ENCODE measurements around the gene RNF31. TPM values are rescaled to one million over a fixed set of nuclear protein-coding genes. Genes with fewer than 3 reads are reported as not detected.

The RNF31 gene
- total and polyA plus RNA-seq, 2 of the 13 experiments (the other 11 are each of a cell fraction or from before 2014, with no cell fraction given), result 48.2 to 86.8 TPM

DNA sequence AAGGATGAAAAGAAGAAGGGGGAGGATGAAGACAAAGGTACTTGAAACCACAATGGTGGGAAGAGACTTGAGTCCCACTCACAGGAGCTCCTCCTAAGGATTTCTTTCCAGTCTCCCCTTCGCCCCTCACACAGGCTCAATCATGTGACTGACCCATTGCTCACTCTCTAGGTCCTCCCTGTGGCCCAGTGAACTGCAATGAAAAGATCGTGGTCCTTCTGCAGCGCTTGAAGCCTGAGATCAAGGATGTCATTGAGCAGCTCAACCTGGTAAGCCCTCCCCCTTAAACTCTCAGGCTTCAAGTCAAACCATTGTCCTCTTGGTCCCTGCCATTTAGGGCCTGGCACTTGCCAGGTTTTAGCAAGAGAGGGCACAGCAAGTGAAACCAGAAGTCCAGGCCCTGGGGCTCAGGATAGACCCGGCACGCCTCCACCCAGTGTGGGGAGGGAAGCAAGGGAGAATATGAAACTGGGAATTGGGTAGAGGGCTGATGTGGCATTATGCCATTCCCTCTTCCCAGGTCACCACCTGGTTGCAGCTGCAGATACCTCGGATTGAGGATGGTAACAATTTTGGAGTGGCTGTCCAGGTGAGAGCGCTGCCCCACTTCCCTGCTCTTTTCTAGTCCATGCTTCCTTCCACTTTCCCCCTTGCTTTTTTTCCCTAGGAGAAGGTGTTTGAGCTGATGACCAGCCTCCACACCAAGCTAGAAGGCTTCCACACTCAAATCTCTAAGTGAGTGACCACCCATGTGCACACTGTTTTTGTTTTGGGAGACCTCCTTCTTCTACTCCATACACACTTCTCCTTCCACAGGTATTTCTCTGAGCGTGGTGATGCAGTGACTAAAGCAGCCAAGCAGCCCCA lies 9.5 kb upstream of the RNF31 start (continued):
- TF ChIP-seq, protein P1, sequence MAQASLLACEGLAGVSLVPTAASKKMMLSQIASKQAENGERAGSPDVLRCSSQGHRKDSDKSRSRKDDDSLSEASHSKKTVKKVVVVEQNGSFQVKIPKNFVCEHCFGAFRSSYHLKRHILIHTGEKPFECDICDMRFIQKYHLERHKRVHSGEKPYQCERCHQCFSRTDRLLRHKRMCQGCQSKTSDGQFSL (CRISPR knock-in tag; IDR thresholded peaks at IDR 0.05), result no peak
- TF ChIP-seq ZNF30 (CRISPR knock-in tag; IDR thresholded peaks at IDR 0.05), result no peak
- TF ChIP-seq ZNF557 (CRISPR knock-in tag; IDR thresholded peaks at IDR 0.05), result no peak
- TF ChIP-seq ELF3 (CRISPR knock-in tag; IDR thresholded peaks at IDR 0.05), result 0 out of 2 replicates have a peak, but pooled peaks have one; percentile 18
- no peak for TF ChIP-seq FOXO1 (CRISPR knock-in tag; IDR thresholded peaks at IDR 0.05)
- no peak for TF ChIP-seq KDM1A (CRISPR knock-in tag; IDR thresholded peaks at IDR 0.05)
- no peak for TF ChIP-seq ZNF558 (CRISPR knock-in tag; IDR thresholded peaks at IDR 0.05; ENCODE audit: borderline replicate concordance)
- no peak for TF ChIP-seq XBP1 (CRISPR knock-in tag; IDR thresholded peaks at IDR 0.05)
- no peak for TF ChIP-seq SMAD3 (CRISPR knock-in tag; IDR thresholded peaks at IDR 0.05)
- no peak for TF ChIP-seq ZNF556 (CRISPR knock-in tag; IDR thresholded peaks at IDR 0.05; ENCODE audit: borderline replicate concordance)
- no peak for TF ChIP-seq RFX5 (IDR thresholded peaks at IDR 0.05; ENCODE audit: low read depth, low read length)
- TF ChIP-seq CSRNP2 (CRISPR knock-in tag; conservative IDR thresholded peaks at IDR 0.05; ENCODE audit: low read depth), result no peak
- TF ChIP-seq ZSCAN29 (CRISPR knock-in tag; conservative IDR thresholded peaks at IDR 0.05), result no peak
- no peak for TF ChIP-seq ZNF362 (CRISPR knock-in tag; IDR thresholded peaks at IDR 0.05; ENCODE audit: borderline replicate concordance)
- TF ChIP-seq ZNF747 (CRISPR knock-in tag; IDR thresholded peaks at IDR 0.05; ENCODE audit: borderline replicate concordance), result no peak
- TF ChIP-seq ZNF720 (CRISPR knock-in tag; IDR thresholded peaks at IDR 0.05), result no peak
- no peak for TF ChIP-seq TCF7 (IDR thresholded peaks at IDR 0.05; ENCODE audit: low read depth)
- TF ChIP-seq, protein P2, sequence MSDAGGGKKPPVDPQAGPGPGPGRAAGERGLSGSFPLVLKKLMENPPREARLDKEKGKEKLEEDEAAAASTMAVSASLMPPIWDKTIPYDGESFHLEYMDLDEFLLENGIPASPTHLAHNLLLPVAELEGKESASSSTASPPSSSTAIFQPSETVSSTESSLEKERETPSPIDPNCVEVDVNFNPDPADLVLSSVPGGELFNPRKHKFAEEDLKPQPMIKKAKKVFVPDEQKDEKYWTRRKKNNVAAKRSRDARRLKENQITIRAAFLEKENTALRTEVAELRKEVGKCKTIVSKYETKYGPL (CRISPR knock-in tag; IDR thresholded peaks at IDR 0.05), result no peak
- no peak for TF ChIP-seq ZNF672 (CRISPR knock-in tag; IDR thresholded peaks at IDR 0.05)
- TF ChIP-seq SMYD3 (CRISPR knock-in tag; IDR thresholded peaks at IDR 0.05), result no peak
- TF ChIP-seq PRMT3 (CRISPR knock-in tag; IDR thresholded peaks at IDR 0.05; ENCODE audit: borderline replicate concordance, low read depth), result no peak
- no peak for TF ChIP-seq RFXANK (CRISPR knock-in tag; IDR thresholded peaks at IDR 0.05)
- TF ChIP-seq ZFP90 (CRISPR knock-in tag; IDR thresholded peaks at IDR 0.05; ENCODE audit: borderline replicate concordance), result no peak
- no peak for TF ChIP-seq ARHGAP35 (CRISPR knock-in tag; IDR thresholded peaks at IDR 0.05; ENCODE audit: borderline replicate concordance)
- TF ChIP-seq ZNF136 (CRISPR knock-in tag; IDR thresholded peaks at IDR 0.05; ENCODE audit: low read depth), result no peak
- no peak for TF ChIP-seq ZFP41 (CRISPR knock-in tag; IDR thresholded peaks at IDR 0.05; ENCODE audit: borderline replicate concordance)

All from HepG2 (cell line).